NCI-H1048 (cell line): Measurements from ENCODE around the gene KRTAP12-3.
"Not testable (repeated sequence)": the region's sequence is repeated elsewhere in the genome, so short reads cannot be mapped to it uniquely, and the experiment has no call there.

Experiments used
- DNase-seq: peaks from one replicate; lab custom pipeline; 2025; lab: John Stamatoyannopoulos, UW

The KRTAP12-3 gene

GRCh38 chr21:44650973-44651675 is 6.6 kb upstream of the KRTAP12-3 start:
- DNase-seq = no peak

GRCh38 chr21:44653123-44653522 is 4.6 kb upstream of the KRTAP12-3 start:
- no peak for DNase-seq

- no peak for DNase-seq
Observed at GRCh38 chr21:44653656-44654575, 3.8 kb upstream of the KRTAP12-3 start.

- DNase-seq = no peak
Observed at GRCh38 chr21:44654576-44655175, 3.1 kb upstream of the KRTAP12-3 start, which contains the start of gene KRTAP12-4. KRTAP12-4 (minus strand) TSS chr21:44654659; CDS start chr21:44654614, 45 bp downstream.

- DNase-seq = no peak
Observed at GRCh38 chr21:44656868-44657267, 864 bp upstream of the KRTAP12-3 start.

GRCh38 chr21:44658541-44658910 is 794 bp downstream of the KRTAP12-3 start:
- DNase-seq = no peak

- no peak for DNase-seq
Observed at GRCh38 chr21:44658913-44659595, 1.3 kb downstream of the KRTAP12-3 start.

- not testable (repeated sequence) for DNase-seq
Observed at GRCh38 chr21:44661567-44661966, 3.8 kb downstream of the KRTAP12-3 start.

GRCh38 chr21:44664691-44665090 is 7.0 kb downstream of the KRTAP12-3 start:
- DNase-seq = no peak

GRCh38 chr21:44666401-44667320 is 8.9 kb downstream of the KRTAP12-3 start, which contains the start of gene KRTAP12-2:
KRTAP12-2 (minus strand) TSS chr21:44666927; CDS start chr21:44666886, 41 bp downstream.
- no peak for DNase-seq

GRCh38 chr21:44667612-44668011 is 9.9 kb downstream of the KRTAP12-3 start:
- no peak for DNase-seq

- no peak for DNase-seq
Observed at GRCh38 chr21:44670642-44671432, 13.1 kb downstream of the KRTAP12-3 start.

- no peak for DNase-seq
Observed at GRCh38 chr21:44671911-44672310, 14.2 kb downstream of the KRTAP12-3 start.

- no peak for DNase-seq
Observed at GRCh38 chr21:44677881-44678280, 20.1 kb downstream of the KRTAP12-3 start.

GRCh38 chr21:44681152-44681551 is 23.4 kb downstream of the KRTAP12-3 start:
- DNase-seq = no peak

GRCh38 chr21:44681861-44682579 is 24.3 kb downstream of the KRTAP12-3 start, which contains the start of gene KRTAP12-1:
KRTAP12-1 (minus strand) TSS chr21:44682163; CDS start chr21:44682123, 40 bp downstream.
- DNase-seq = no peak

- no peak for DNase-seq
Observed at GRCh38 chr21:44682580-44683151, 24.9 kb downstream of the KRTAP12-3 start.

GRCh38 chr21:44684077-44684476 is 26.3 kb downstream of the KRTAP12-3 start:
- no peak for DNase-seq

GRCh38 chr21:44684483-44684882 is 26.8 kb downstream of the KRTAP12-3 start:
- DNase-seq = no peak
